Measurements from ENCODE around the gene SLC35F4.

Gene SLC35F4

GRCh38 chr14:57609192-57610075 is 256.5 kb downstream of the SLC35F4 start:
- no peak for DNase-seq

GRCh38 chr14:57607086-57607485 is 258.8 kb downstream of the SLC35F4 start:
- DNase-seq, result no peak

GRCh38 chr14:57583396-57583795 is 282.5 kb downstream of the SLC35F4 start:
- no peak for DNase-seq

- no peak for DNase-seq
Observed at GRCh38 chr14:57582746-57583145, 283.1 kb downstream of the SLC35F4 start.

GRCh38 chr14:57578801-57579200 is 287.1 kb downstream of the SLC35F4 start:
- DNase-seq, result no peak

- no peak for DNase-seq
Observed at GRCh38 chr14:57576498-57576897, 289.4 kb downstream of the SLC35F4 start.

GRCh38 chr14:57575482-57575881 is 290.4 kb downstream of the SLC35F4 start:
- peak; percentile 83 for DNase-seq

- DNase-seq, result no peak
Observed at GRCh38 chr14:57574617-57575288, 291.1 kb downstream of the SLC35F4 start.

- DNase-seq, result no peak
Observed at GRCh38 chr14:57573173-57573572, 292.7 kb downstream of the SLC35F4 start.

GRCh38 chr14:57568554-57568953 is 297.3 kb downstream of the SLC35F4 start:
- no peak for DNase-seq

- DNase-seq, result no peak
Observed at GRCh38 chr14:57567220-57567619, 298.7 kb downstream of the SLC35F4 start.

- DNase-seq, result no peak
Observed at GRCh38 chr14:57560681-57561080, 305.2 kb downstream of the SLC35F4 start.

- no peak for DNase-seq
Observed at GRCh38 chr14:57559576-57559975, 306.3 kb downstream of the SLC35F4 start.

GRCh38 chr14:57549765-57550420 is 316.0 kb downstream of the SLC35F4 start:
- no peak for DNase-seq

- DNase-seq, result no peak
Observed at GRCh38 chr14:57549016-57549564, 316.8 kb downstream of the SLC35F4 start.

- no peak for DNase-seq
Observed at GRCh38 chr14:57547131-57547530, 318.8 kb downstream of the SLC35F4 start.

GRCh38 chr14:57533214-57533613 is 332.7 kb downstream of the SLC35F4 start:
- no peak for DNase-seq

GRCh38 chr14:57530571-57530970 is 335.3 kb downstream of the SLC35F4 start:
- no peak for DNase-seq

GRCh38 chr14:57526942-57527341 is 338.9 kb downstream of the SLC35F4 start:
- no peak for DNase-seq

- DNase-seq, result no peak
Observed at GRCh38 chr14:57519043-57519442, 346.8 kb downstream of the SLC35F4 start.
